ENCODE measurements around the gene C11orf87.

C11orf87 gene

GRCh38 chr11:109421981-109422869 lies at the start of gene C11orf87:
Gene C11orf87, plus strand, starts transcription at chr11:109422190. Its CDS starts 1,444 bp downstream, at chr11:109423634.
- DNase-seq (ENCODE audit: low read depth) = no peak

GRCh38 chr11:109374032-109374431 lies 48.0 kb upstream of the C11orf87 start:
- DNase-seq (ENCODE audit: low read depth) = no peak

GRCh38 chr11:109374441-109374840 lies 47.5 kb upstream of the C11orf87 start:
- DNase-seq (ENCODE audit: low read depth) = no peak

- DNase-seq (ENCODE audit: low read depth) = no peak
Measured at GRCh38 chr11:109377039-109377742, 44.8 kb upstream of the C11orf87 start.

- no peak for DNase-seq (ENCODE audit: low read depth)
Measured at GRCh38 chr11:109378034-109378433, 44.0 kb upstream of the C11orf87 start.

GRCh38 chr11:109383306-109383705 lies 38.7 kb upstream of the C11orf87 start:
- DNase-seq (ENCODE audit: low read depth) = no peak

- DNase-seq (ENCODE audit: low read depth) = no peak
Measured at GRCh38 chr11:109384873-109385272, 37.1 kb upstream of the C11orf87 start.

GRCh38 chr11:109388982-109389381 lies 33.0 kb upstream of the C11orf87 start:
- DNase-seq (ENCODE audit: low read depth) = no peak

GRCh38 chr11:109390752-109391151 lies 31.2 kb upstream of the C11orf87 start:
- no peak for DNase-seq (ENCODE audit: low read depth)

GRCh38 chr11:109401545-109401944 lies 20.4 kb upstream of the C11orf87 start:
- DNase-seq (ENCODE audit: low read depth) = no peak

- no peak for DNase-seq (ENCODE audit: low read depth)
Measured at GRCh38 chr11:109405671-109406070, 16.3 kb upstream of the C11orf87 start.

- DNase-seq (ENCODE audit: low read depth) = no peak
Measured at GRCh38 chr11:109416601-109417000, 5.4 kb upstream of the C11orf87 start.

- DNase-seq (ENCODE audit: low read depth) = no peak
Measured at GRCh38 chr11:109422870-109423465, 978 bp downstream of the C11orf87 start.

GRCh38 chr11:109423466-109424190 lies 1.6 kb downstream of the C11orf87 start:
- DNase-seq (ENCODE audit: low read depth) = no peak

GRCh38 chr11:109424901-109425300 lies 2.9 kb downstream of the C11orf87 start:
- DNase-seq (ENCODE audit: low read depth) = no peak

GRCh38 chr11:109425554-109425953 lies 3.6 kb downstream of the C11orf87 start:
- no peak for DNase-seq (ENCODE audit: low read depth)

GRCh38 chr11:109426442-109427240 lies 4.7 kb downstream of the C11orf87 start:
- no peak for DNase-seq (ENCODE audit: low read depth)

- no peak for DNase-seq (ENCODE audit: low read depth)
Measured at GRCh38 chr11:109432105-109432504, 10.1 kb downstream of the C11orf87 start.

GRCh38 chr11:109433753-109434256 lies 11.8 kb downstream of the C11orf87 start:
- DNase-seq (ENCODE audit: low read depth) = no peak

- no peak for DNase-seq (ENCODE audit: low read depth)
Measured at GRCh38 chr11:109435121-109435742, 13.2 kb downstream of the C11orf87 start.

GRCh38 chr11:109439684-109440083 lies 17.7 kb downstream of the C11orf87 start:
- DNase-seq (ENCODE audit: low read depth) = no peak
